Muscle layer of duodenum (tissue), 2 donors: Measurements from ENCODE around the gene ZNF462.

Source experiments
- H3K27ac ChIP-seq: one replicate; pipeline ENCODE4 v1.7.0; 2013; ENCODE audit warnings: mild to moderate bottlenecking, low read length
- H3K27me3 ChIP-seq: one replicate; pipeline ENCODE4 v1.7.0; 2013; ENCODE audit warnings: low read depth, mild to moderate bottlenecking, control low read depth, low read length
- H3K36me3 ChIP-seq, 2 donors: one replicate each; pipeline ENCODE4 v1.7.0; 2013; ENCODE audit warnings: low read length in 2 of 2, control low read depth in 1 of 2, mild to moderate bottlenecking in 1 of 2; ENCODE audit not compliant: insufficient read depth in 2 of 2, control insufficient read depth in 1 of 2
- H3K4me1 ChIP-seq, 2 donors: one replicate each; pipeline ENCODE4 v1.7.0; 2013; ENCODE audit warnings: low read length in 2 of 2, mild to moderate bottlenecking in 2 of 2, control low read depth in 1 of 2, moderate library complexity in 1 of 2; ENCODE audit not compliant: insufficient read depth in 2 of 2, control insufficient read depth in 1 of 2
- H3K4me3 ChIP-seq, 2 donors: one replicate each; pipeline ENCODE4 v1.7.0; 2013; ENCODE audit warnings: low read length in 2 of 2, low read depth in 1 of 2, mild to moderate bottlenecking in 1 of 2
- H3K9me3 ChIP-seq, 2 donors: one replicate each; pipeline ENCODE4 v1.7.0; 2013; ENCODE audit warnings: low read length in 2 of 2, control low read depth in 1 of 2, mild to moderate bottlenecking in 1 of 2; ENCODE audit not compliant: control insufficient read depth in 1 of 2
- donor health status: healthy.

ZNF462 gene

GRCh38 chr9:106966481-106966880 is 103.5 kb downstream of the ZNF462 start:
- no peak overlapping the region for H3K4me3 ChIP-seq
- H3K36me3 ChIP-seq: no peaks in the 10 kb centered on the region
- no peaks in the 10 kb centered on the region for H3K27me3 ChIP-seq
- no peak overlapping the region for H3K27ac ChIP-seq
- H3K9me3 ChIP-seq: no peaks in the 10 kb centered on the region
- H3K4me1 ChIP-seq: peaks cover 0 to 13% of the 10 kb centered on the region in 2 donors

GRCh38 chr9:106969696-106970095 is 106.7 kb downstream of the ZNF462 start:
- H3K36me3 ChIP-seq: peaks cover 19 to 27% of the 10 kb centered on the region in 2 donors
- H3K27ac ChIP-seq: no peak overlapping the region
- no peaks in the 10 kb centered on the region for H3K27me3 ChIP-seq
- peaks cover 0 to 13% of the 10 kb centered on the region in 2 donors for H3K4me1 ChIP-seq
- no peak overlapping the region for H3K4me3 ChIP-seq
- H3K9me3 ChIP-seq: no peaks in the 10 kb centered on the region

- H3K27ac ChIP-seq: no peak overlapping the region
- peaks cover 24 to 34% of the 10 kb centered on the region in 2 donors for H3K36me3 ChIP-seq
- no peak overlapping the region for H3K4me3 ChIP-seq
- peaks cover 0 to 13% of the 10 kb centered on the region in 2 donors for H3K4me1 ChIP-seq
- no peaks in the 10 kb centered on the region for H3K9me3 ChIP-seq
- no peaks in the 10 kb centered on the region for H3K27me3 ChIP-seq
Observed at GRCh38 chr9:106970219-106970975, 107.4 kb downstream of the ZNF462 start.

- H3K36me3 ChIP-seq: peaks cover 27 to 39% of the 10 kb centered on the region in 2 donors
- H3K27ac ChIP-seq: no peak overlapping the region
Observed at GRCh38 chr9:106970976-106971457, 108.1 kb downstream of the ZNF462 start.

GRCh38 chr9:106972082-106972481 is 109.1 kb downstream of the ZNF462 start:
- no peak overlapping the region for H3K4me3 ChIP-seq
- peaks cover 27 to 48% of the 10 kb centered on the region in 2 donors for H3K36me3 ChIP-seq
- H3K27ac ChIP-seq: no peak overlapping the region
- peaks cover 0 to 5% of the 10 kb centered on the region in 2 donors for H3K4me1 ChIP-seq
- H3K27me3 ChIP-seq: no peaks in the 10 kb centered on the region
- H3K9me3 ChIP-seq: no peaks in the 10 kb centered on the region

More at GRCh38 chr9:106970976-106971457, 108.1 kb downstream of the ZNF462 start:
- no peaks in the 10 kb centered on the region for H3K9me3 ChIP-seq
- no peak overlapping the region for H3K4me3 ChIP-seq
- H3K27me3 ChIP-seq: no peaks in the 10 kb centered on the region
- peaks cover 0 to 13% of the 10 kb centered on the region in 2 donors for H3K4me1 ChIP-seq

DNA sequence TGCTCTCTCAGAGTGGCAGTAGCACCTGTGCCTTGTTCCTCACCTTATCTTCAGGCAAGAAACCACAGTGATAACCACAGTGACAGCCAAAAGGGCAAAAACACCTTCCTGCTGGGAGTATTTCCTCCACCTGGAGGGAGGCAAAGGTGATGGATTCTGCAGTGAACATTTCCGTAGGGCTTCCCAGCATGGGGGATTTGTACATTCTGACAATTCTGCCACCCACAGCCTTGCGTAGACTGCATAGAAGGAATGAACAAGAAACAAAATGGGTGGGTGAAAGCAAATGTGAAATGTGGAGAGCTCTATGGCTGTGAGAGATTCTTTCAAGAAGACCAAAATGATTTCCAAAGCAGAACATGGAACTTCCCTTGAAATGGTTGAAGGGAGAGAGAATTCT is 111.4 kb downstream of the ZNF462 start:
- H3K9me3 ChIP-seq: no peaks in the 10 kb centered on the region
- no peak overlapping the region for H3K4me3 ChIP-seq
- no peaks in the 10 kb centered on the region for H3K27me3 ChIP-seq
- no peak overlapping the region for H3K27ac ChIP-seq
- H3K4me1 ChIP-seq: no peaks in the 10 kb centered on the region
- H3K36me3 ChIP-seq: peaks cover 32 to 58% of the 10 kb centered on the region in 2 donors

DNA sequence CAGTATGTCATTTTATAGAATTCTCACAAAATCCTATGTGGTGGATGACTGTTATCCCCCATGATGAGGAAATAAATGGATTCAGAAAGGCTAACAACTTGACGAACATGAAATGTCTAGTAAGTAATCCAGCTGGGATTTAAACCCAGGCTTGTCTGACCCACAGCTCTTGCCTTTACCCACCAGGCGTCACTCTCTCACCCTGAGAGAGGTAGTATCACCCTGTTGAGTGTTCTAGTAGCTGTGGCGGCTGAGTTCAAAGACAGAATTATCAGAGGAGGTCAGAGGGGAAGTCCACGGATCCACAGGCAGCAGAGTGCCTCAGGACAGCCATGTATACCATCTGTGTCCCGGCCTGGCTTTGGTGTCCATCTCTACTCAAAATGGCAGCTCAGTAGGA is 113.8 kb downstream of the ZNF462 start:
- Histone ChIP-seq H3K36me3 (peaks cover 32 to 62% of the 10 kb centered on the region in 2 donors), H3K4me3 (no peak overlapping the region)

DNA sequence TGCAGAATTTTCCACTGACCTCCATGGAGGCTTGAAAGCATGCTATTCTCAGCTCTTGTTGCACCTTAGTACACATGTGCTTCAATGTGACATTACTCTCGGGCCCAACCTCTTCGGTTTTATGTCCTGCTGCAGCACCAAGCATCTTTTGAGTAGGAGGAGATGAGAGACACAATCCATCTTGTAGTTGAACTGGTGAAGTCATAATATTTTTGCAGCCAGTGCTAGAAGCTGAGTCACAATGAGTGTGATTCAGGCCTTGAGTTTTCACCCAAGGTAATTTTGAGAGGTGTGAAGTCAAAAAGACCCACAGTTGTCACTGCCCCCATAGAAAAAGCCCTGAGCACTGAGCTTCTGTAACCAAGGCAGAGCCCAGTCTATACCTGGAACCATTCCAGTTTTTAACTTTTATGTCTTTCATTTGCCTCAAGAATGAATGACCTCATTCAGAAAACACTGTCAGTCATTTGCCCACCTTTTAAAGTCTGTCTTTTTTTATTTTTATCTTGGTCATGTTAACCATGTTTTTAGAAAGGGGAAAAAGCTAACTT is 117.7 kb downstream of the ZNF462 start:
- Histone ChIP-seq H3K9me3 (no peaks in the 10 kb centered on the region), H3K36me3 (peaks cover 7 to 41% of the 10 kb centered on the region in 2 donors), H3K27me3 (no peaks in the 10 kb centered on the region), H3K4me3 (no peak overlapping the region), H3K4me1 (peaks cover 0 to 13% of the 10 kb centered on the region in 2 donors), H3K27ac (no peak overlapping the region)

More for the DNA sequence above, 113.8 kb downstream of the ZNF462 start:
- H3K4me1 ChIP-seq: peaks cover 0 to 11% of the 10 kb centered on the region in 2 donors
- H3K27ac ChIP-seq: no peak overlapping the region
- H3K9me3 ChIP-seq: no peaks in the 10 kb centered on the region
- no peaks in the 10 kb centered on the region for H3K27me3 ChIP-seq

DNA sequence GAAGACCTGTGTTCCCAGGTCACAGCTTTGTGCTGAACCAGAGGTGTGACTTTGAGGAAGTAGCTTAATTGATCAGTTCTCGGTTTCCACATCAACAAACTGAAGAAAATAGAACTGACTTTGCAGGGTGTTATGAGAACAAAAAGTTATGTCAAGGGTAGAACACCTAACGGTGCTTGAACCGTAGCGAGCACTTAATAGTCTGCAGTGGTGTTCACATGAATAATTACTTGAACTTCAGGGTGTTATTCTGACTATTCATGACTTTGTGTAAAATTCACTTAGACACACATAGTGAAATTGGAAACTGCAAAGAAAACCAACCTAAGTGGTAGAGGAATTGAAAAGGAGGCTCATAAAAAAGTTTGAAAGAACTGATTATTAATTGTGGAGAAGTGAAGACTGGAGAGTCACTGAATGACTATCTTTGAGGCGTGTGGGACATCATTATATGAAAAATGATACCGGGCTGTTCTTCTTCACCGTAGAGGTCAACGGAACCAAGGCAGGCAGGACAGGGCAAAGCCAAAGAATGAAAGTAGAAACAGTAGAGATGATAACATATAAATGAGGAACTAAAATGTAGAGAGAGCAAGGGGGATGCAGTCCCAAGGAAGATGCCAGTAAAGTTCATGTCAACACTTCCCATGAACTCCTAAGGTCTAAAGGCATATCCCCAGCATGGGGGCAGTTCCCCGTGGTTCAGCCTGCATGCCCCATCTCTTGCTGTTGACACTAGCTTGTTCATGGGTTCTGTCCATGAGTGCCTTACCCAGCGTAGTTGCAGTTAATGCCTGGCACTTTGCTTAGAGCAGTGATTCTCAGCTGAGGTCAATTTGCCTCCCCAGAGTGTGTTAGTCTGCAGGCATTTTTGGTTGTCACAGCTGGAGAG is 118.7 kb downstream of the ZNF462 start:
- Histone ChIP-seq H3K9me3 (no peaks in the 10 kb centered on the region), H3K36me3 (peaks cover 6 to 41% of the 10 kb centered on the region in 2 donors), H3K4me1 (peaks cover 0 to 13% of the 10 kb centered on the region in 2 donors), H3K4me3 (no peak overlapping the region), H3K27me3 (no peaks in the 10 kb centered on the region), H3K27ac (no peak overlapping the region)

DNA sequence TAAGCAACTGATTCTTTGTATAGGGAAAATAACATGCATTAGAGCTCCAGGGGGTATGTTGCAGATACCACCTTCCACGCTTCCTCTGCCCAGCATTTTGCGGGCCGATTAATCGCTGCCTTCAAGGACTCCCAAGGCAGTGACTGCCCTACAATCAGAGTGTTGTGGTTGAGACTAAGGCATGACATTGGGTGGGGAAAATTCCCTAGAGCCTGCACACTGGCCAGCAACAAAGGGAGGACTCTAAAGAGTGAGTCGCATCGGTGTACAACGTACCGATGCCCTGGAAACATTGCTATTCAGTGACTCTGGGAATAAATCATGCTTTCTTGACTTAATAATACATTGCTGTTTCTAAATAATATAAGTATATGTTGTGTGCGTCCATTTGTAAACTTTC is 119.7 kb downstream of the ZNF462 start:
- peaks cover 0 to 13% of the 10 kb centered on the region in 2 donors for H3K4me1 ChIP-seq

GRCh38 chr9:106983346-106983745 is 120.4 kb downstream of the ZNF462 start:
- Histone ChIP-seq H3K4me1 (peaks cover 0 to 13% of the 10 kb centered on the region in 2 donors), H3K36me3 (peaks cover 0 to 27% of the 10 kb centered on the region in 2 donors), H3K27me3 (no peaks in the 10 kb centered on the region), H3K4me3 (no peak overlapping the region), H3K27ac (no peak overlapping the region), H3K9me3 (no peaks in the 10 kb centered on the region)

More for the DNA sequence above, 119.7 kb downstream of the ZNF462 start:
- Histone ChIP-seq H3K36me3 (peaks cover 0 to 32% of the 10 kb centered on the region in 2 donors), H3K27me3 (no peaks in the 10 kb centered on the region), H3K4me3 (no peak overlapping the region), H3K9me3 (no peaks in the 10 kb centered on the region), H3K27ac (no peak overlapping the region)
